Measurements from ENCODE around the gene FADS1. TPM values are rescaled to one million over a fixed set of nuclear protein-coding genes. Genes with fewer than 3 reads are reported as not detected.

The FADS1 gene
- total RNA-seq, 2 donors from 2014 or later, result 21.8 to 28.4 TPM

- Histone ChIP-seq H3K36me3 (peaks cover 47% of the 10 kb centered on the region), H3K4me1 (peaks cover 0 to 17% of the 10 kb centered on the region in 2 donors), H3K4me3 (no peak overlapping the region), H3K27ac (no peak overlapping the region), H3K9me3 (no peaks in the 10 kb centered on the region), H3K27me3 (no peaks in the 10 kb centered on the region)
- peak in 1 of 2 donors; percentile 45 for TF ChIP-seq CTCF (IDR thresholded peaks at IDR 0.05)
- DNase-seq (ENCODE audit: low spot score), result no peak
Measured at GRCh38 chr11:61787928-61788491, 28.8 kb downstream of the FADS1 start.

DNA sequence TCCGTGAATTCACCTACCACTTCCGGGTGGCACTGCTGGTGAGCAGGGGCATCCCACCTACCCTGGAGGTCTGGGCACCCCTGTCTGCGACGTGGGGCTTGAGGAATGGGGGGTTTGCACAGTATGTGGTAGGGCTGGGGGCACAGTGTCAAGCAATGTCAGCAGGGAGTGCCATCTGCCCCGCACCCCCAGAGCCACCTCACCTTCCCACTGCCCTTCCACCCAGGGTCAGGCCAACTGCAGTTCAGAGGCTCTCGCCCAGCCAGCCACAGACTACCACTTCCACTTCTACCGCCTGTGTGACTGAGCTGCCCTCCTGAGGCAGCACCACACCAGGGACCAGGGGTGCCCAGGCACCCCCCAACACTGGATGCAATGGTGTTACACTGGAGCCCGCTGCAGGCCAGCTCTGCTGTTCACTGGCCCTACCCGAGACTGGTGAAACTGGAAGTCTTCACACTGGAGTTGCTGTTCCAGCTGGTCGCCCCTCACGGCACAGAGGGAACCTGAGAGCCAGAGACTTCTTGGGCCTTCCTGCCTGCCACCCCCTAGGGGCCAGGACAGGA lies 30.9 kb downstream of the FADS1 start:
- H3K27ac ChIP-seq, result no peak overlapping the region
- H3K27me3 ChIP-seq, result no peaks in the 10 kb centered on the region
- TF ChIP-seq CTCF (IDR thresholded peaks at IDR 0.05), result no peak
- peaks cover 0 to 4% of the 10 kb centered on the region in 2 donors for H3K4me1 ChIP-seq
- peaks cover 47% of the 10 kb centered on the region for H3K36me3 ChIP-seq
- H3K9me3 ChIP-seq, result no peaks in the 10 kb centered on the region
- no peak for DNase-seq (ENCODE audit: low spot score)
- H3K4me3 ChIP-seq, result no peak overlapping the region

GRCh38 chr11:61784506-61784805 lies 32.3 kb downstream of the FADS1 start:
- DNase-seq (ENCODE audit: low spot score), result no peak
- H3K27ac ChIP-seq, result no peak overlapping the region
- H3K4me3 ChIP-seq, result no peak overlapping the region
- H3K4me1 ChIP-seq, result no peaks in the 10 kb centered on the region
- no peaks in the 10 kb centered on the region for H3K27me3 ChIP-seq
- H3K9me3 ChIP-seq, result no peaks in the 10 kb centered on the region
- TF ChIP-seq CTCF (IDR thresholded peaks at IDR 0.05), result no peak
- peaks cover 39% of the 10 kb centered on the region for H3K36me3 ChIP-seq

DNA sequence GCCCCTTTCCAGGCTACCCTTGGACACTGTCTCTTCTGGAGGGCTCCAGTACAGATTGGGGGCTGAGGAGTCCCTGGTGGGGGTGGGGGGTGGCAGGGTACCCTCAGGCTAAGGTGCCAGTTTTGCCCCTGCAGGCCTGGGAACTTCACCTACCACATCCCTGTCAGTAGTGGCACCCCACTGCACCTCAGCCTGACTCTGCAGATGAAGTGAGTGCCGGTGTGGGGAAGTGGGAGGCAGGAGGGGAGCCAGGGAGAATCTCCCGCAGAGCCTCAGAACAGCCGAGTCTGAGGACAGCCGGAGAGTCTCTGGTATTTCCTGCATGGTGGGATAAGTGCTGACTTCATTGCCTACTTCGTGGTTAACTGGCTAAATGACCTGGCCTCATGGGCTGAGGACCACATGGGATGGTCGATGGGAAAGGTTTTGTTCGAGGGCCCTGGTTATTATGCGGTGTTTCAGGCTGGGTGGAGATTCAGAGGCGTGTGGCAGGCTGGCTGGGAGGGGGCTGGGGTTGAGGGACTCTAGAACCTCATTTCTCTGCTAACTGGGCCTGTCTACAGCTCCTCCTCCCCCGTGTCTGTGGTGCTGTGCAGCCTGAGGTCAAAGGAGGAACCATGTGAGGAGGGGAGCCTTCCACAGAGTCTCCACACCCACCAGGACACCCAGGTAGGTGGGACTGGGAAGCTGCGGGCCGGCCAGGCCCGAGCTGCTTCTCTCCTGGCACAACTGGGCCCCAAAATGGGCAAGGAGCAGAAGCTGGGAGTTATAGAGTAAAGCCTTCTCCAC lies 32.9 kb downstream of the FADS1 start:
- no peak overlapping the region for H3K27ac ChIP-seq
- H3K4me1 ChIP-seq, result no peaks in the 10 kb centered on the region
- no peak for TF ChIP-seq CTCF (IDR thresholded peaks at IDR 0.05)
- no peaks in the 10 kb centered on the region for H3K27me3 ChIP-seq
- H3K4me3 ChIP-seq, result no peak overlapping the region
- no peak for DNase-seq (ENCODE audit: low spot score)
- no peaks in the 10 kb centered on the region for H3K9me3 ChIP-seq
- H3K36me3 ChIP-seq, result peaks cover 33% of the 10 kb centered on the region

DNA sequence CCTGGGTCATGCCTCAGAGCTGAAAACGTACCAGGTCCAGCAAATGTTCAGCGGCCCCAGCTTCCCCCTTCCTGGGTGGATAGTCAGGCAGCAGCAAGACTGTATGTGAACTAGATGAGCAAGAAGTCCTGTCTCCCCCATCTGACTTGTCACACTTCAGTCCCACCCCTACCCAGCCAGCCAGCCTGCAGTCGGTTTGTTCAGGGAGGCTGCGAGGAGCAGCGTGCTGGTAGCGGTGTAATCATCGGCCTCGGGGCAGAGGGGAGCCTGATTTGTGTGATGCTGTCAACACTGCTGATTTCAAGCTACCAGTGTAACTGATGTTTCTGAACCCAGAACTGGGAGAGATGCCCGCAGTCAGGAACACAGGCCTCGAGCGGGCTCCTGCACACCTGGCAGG lies 34.0 kb downstream of the FADS1 start:
- H3K36me3 ChIP-seq, result peaks cover 23% of the 10 kb centered on the region
- DNase-seq (ENCODE audit: low spot score), result no peak
- no peaks in the 10 kb centered on the region for H3K27me3 ChIP-seq

More for the DNA sequence above, 34.0 kb downstream of the FADS1 start:
- Histone ChIP-seq H3K4me3 (no peak overlapping the region), H3K27ac (no peak overlapping the region), H3K4me1 (no peaks in the 10 kb centered on the region), H3K9me3 (no peaks in the 10 kb centered on the region)
- no peak for TF ChIP-seq CTCF (IDR thresholded peaks at IDR 0.05)

Measured in right atrium auricular region (tissue), 2 donors.